ENCODE data around the gene STX19. TPM values are rescaled to one million over a fixed set of nuclear protein-coding genes. Genes with fewer than 3 reads are reported as not detected.

The STX19 gene
- total RNA-seq, 4 donors from 2014 or later = not detected

- H3K4me1 ChIP-seq = peaks cover 0 to 13% (median 10%) of the 10 kb centered on the region in 4 donors
- no peak for DNase-seq (ENCODE audit: extremely low spot score)
- WGBS = 1% methylated on average over 4 of the region's 4 CpGs
- no peaks in the 10 kb centered on the region for H3K36me3 ChIP-seq
- H3K9me3 ChIP-seq = no peaks in the 10 kb centered on the region
- no peaks in the 10 kb centered on the region for H3K27me3 ChIP-seq
- no peak overlapping the region for H3K27ac ChIP-seq (replicated peaks in 1 of 4)
- H3K4me3 ChIP-seq = peak overlapping the region; percentile 21 to 46 (median 40)
- intact Hi-C loops (cut with DNase I) = no loop called here
- peak; percentile 67 to 81 (median 72) for TF ChIP-seq CTCF (IDR thresholded peaks at IDR 0.05)
- no peak for TF ChIP-seq POLR2A (IDR thresholded peaks at IDR 0.05; ENCODE audit: low read depth)
Observed at GRCh38 chr3:94004301-94004910, 24.0 kb downstream of the STX19 start.

- no peak for DNase-seq (ENCODE audit: extremely low spot score)
- Histone ChIP-seq H3K27me3 (no peaks in the 10 kb centered on the region), H3K4me1 (peaks cover 0 to 6% (median 2%) of the 10 kb centered on the region in 4 donors), H3K9me3 (no peaks in the 10 kb centered on the region), H3K36me3 (peaks cover 0 to 8% (median 3%) of the 10 kb centered on the region in 4 donors), H3K4me3 (no peak overlapping the region), H3K27ac (replicated peaks in 1 of 4) (no peak overlapping the region)
- TF ChIP-seq POLR2A (IDR thresholded peaks at IDR 0.05; ENCODE audit: low read depth) (no peak), EP300 (IDR thresholded peaks at IDR 0.05) (no peak)
- WGBS = 76% methylated on average over 3 of the region's 3 CpGs
- intact Hi-C loops (cut with DNase I) = no loop called here
Observed at GRCh38 chr3:94001827-94002495, 26.4 kb downstream of the STX19 start.

- intact Hi-C loops (cut with DNase I) = no loop called here
- TF ChIP-seq CTCF (IDR thresholded peaks at IDR 0.05) (no peak), POLR2A (IDR thresholded peaks at IDR 0.05; ENCODE audit: low read depth) (no peak), EP300 (IDR thresholded peaks at IDR 0.05) (no peak), POLR2AphosphoS5 (IDR thresholded peaks at IDR 0.05) (no peak)
Observed at GRCh38 chr3:94001191-94001590, 27.2 kb downstream of the STX19 start.

GRCh38 chr3:93994056-93994455 lies 34.3 kb downstream of the STX19 start:
- Histone ChIP-seq H3K4me1 (no peaks in the 10 kb centered on the region), H3K9me3 (no peaks in the 10 kb centered on the region), H3K27me3 (no peaks in the 10 kb centered on the region), H3K36me3 (peaks cover 0 to 13% (median 6%) of the 10 kb centered on the region in 4 donors), H3K4me3 (no peak overlapping the region), H3K27ac (replicated peaks in 1 of 4) (no peak overlapping the region)
- 85% methylated on average over 3 of the region's 3 CpGs for WGBS
- TF ChIP-seq CTCF (IDR thresholded peaks at IDR 0.05) (no peak), EP300 (IDR thresholded peaks at IDR 0.05) (no peak), POLR2AphosphoS5 (IDR thresholded peaks at IDR 0.05) (no peak), POLR2A (IDR thresholded peaks at IDR 0.05; ENCODE audit: low read depth) (no peak)
- DNase-seq (ENCODE audit: extremely low spot score) = no peak
- intact Hi-C loops (cut with DNase I) = no loop called here

More at GRCh38 chr3:94001191-94001590, 27.2 kb downstream of the STX19 start:
- H3K36me3 ChIP-seq = peaks cover 0 to 13% (median 6%) of the 10 kb centered on the region in 4 donors
- H3K27me3 ChIP-seq = no peaks in the 10 kb centered on the region
- H3K4me1 ChIP-seq = peaks cover 0 to 6% (median 2%) of the 10 kb centered on the region in 4 donors
- DNase-seq (ENCODE audit: extremely low spot score) = no peak
- H3K4me3 ChIP-seq = no peak overlapping the region
- no peaks in the 10 kb centered on the region for H3K9me3 ChIP-seq
- 75% methylated on average over 1 of the region's 1 CpG for WGBS
- no peak overlapping the region for H3K27ac ChIP-seq (replicated peaks in 1 of 4)

GRCh38 chr3:93992207-93992606 lies 36.2 kb downstream of the STX19 start:
- H3K27ac ChIP-seq (replicated peaks in 1 of 4) = no peak overlapping the region
- no peak overlapping the region for H3K4me3 ChIP-seq
- no peaks in the 10 kb centered on the region for H3K27me3 ChIP-seq
- WGBS = 84% methylated on average over 3 of the region's 3 CpGs
- H3K36me3 ChIP-seq = peaks cover 0 to 7% (median 4%) of the 10 kb centered on the region in 4 donors
- peaks cover 0 to 7% (median 2%) of the 10 kb centered on the region in 4 donors for H3K4me1 ChIP-seq
- no peak for DNase-seq (ENCODE audit: extremely low spot score)
- no peaks in the 10 kb centered on the region for H3K9me3 ChIP-seq
- TF ChIP-seq POLR2A (IDR thresholded peaks at IDR 0.05; ENCODE audit: low read depth) (no peak), EP300 (IDR thresholded peaks at IDR 0.05) (no peak), POLR2AphosphoS5 (IDR thresholded peaks at IDR 0.05) (no peak), CTCF (IDR thresholded peaks at IDR 0.05) (no peak)
- intact Hi-C loops (cut with DNase I) = no loop called here

Measured in esophagus muscularis mucosa (tissue), 4 donors.